H1 (cell line): ENCODE results near the gene JMJD1C. TPM values are rescaled to one million over a fixed set of nuclear protein-coding genes. Genes with fewer than 3 reads are reported as not detected.

ENCODE experiments used
- CEBPB ChIP-seq: IDR thresholded peaks from 2 replicates; pipeline ENCODE4 v1.6.1; 2012; ENCODE audit warnings: low read depth, low read length
- KDM1A ChIP-seq: fragments of 200-600, 300-600 bp; sonication (generic); IDR thresholded peaks from 2 replicates; pipeline ENCODE4 v1.7.1; 2016; ENCODE audit warnings: mild to moderate bottlenecking, low read length, borderline replicate concordance
- KDM4A ChIP-seq: IDR thresholded peaks from one replicate; pipeline ENCODE4 v1.7.1; 2012; ENCODE audit warnings: low read depth, mild to moderate bottlenecking, moderate library complexity, low read length, inconsistent platforms; ENCODE audit not compliant: severe bottlenecking
- SP4 ChIP-seq: IDR thresholded peaks from 2 replicates; pipeline ENCODE4 v1.6.1; 2012; ENCODE audit warnings: low read length, inconsistent platforms
- YY1 ChIP-seq: IDR thresholded peaks from 2 replicates; pipeline ENCODE4 v1.6.1; 2011; ENCODE audit warnings: low read depth, mild to moderate bottlenecking, low read length
- polyA plus RNA-seq, 7 experiments: library from polyadenylated mRNA; depleted of rRNA in 3 of 7; stranded (reverse) in 5 of 7; unstranded in 2 of 7; fragments of >200 nt in 5 of 7; fragments of 200-250 nt in 2 of 7; gene quantifications; 1 replicate in 5 of 7; 2 replicates in 1 of 7; 4 replicates in 1 of 7; pipeline versions ENCODE4 v1.2.1 to v1.2.3, GENCODE V29; 2011 to 2013; ENCODE audit warnings: missing spikeins in 2 of 7, mixed read lengths in 2 of 7
- total RNA-seq: library from RNA; stranded (reverse); fragmentation: NEBNext Ultra II Directional; extraction: Animal tissue kit (Norgen Biotek cat#: 25700); gene quantifications from 2 replicates; pipeline ENCODE4 v1.2.1, GENCODE V29; 2021
- TF ChIP-seq, protein P1 (sequence below): fragments of 300-600 bp; sonication (generic); IDR thresholded peaks from 2 replicates; pipeline ENCODE4 v1.7.1; 2012; ENCODE audit warnings: low read length, moderate library complexity, mild to moderate bottlenecking, inconsistent platforms; ENCODE audit not compliant: insufficient replicate concordance
- TF ChIP-seq, protein P2 (sequence below): IDR thresholded peaks from 2 replicates; pipeline ENCODE4 v1.6.1; 2012; ENCODE audit warnings: inconsistent platforms

JMJD1C gene
- total and polyA plus RNA-seq, 2 of the 8 experiments (the other 6 are each of a cell fraction or from before 2014, with no cell fraction given): 54.5 to 210 TPM

DNA sequence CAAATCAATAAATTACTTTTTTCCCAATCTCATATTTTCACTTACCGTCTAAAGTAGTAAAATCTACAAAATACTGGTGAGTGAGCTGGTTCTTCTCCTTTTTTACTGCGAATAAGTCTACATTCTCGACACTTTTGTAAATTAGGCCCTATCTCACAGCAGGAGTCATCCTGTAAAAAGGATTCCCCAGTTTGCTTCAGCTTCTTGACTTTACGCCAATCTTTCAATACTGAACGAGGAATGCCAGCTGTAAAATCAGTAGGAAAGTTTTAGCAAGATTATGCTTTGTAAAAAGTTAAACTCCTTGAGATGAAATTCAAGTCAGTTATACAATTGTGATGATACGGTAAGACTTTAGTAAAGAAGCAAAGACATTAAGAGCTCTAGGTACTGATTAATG lies 265.3 kb downstream of the JMJD1C start (continued):
- TF ChIP-seq, protein P1, sequence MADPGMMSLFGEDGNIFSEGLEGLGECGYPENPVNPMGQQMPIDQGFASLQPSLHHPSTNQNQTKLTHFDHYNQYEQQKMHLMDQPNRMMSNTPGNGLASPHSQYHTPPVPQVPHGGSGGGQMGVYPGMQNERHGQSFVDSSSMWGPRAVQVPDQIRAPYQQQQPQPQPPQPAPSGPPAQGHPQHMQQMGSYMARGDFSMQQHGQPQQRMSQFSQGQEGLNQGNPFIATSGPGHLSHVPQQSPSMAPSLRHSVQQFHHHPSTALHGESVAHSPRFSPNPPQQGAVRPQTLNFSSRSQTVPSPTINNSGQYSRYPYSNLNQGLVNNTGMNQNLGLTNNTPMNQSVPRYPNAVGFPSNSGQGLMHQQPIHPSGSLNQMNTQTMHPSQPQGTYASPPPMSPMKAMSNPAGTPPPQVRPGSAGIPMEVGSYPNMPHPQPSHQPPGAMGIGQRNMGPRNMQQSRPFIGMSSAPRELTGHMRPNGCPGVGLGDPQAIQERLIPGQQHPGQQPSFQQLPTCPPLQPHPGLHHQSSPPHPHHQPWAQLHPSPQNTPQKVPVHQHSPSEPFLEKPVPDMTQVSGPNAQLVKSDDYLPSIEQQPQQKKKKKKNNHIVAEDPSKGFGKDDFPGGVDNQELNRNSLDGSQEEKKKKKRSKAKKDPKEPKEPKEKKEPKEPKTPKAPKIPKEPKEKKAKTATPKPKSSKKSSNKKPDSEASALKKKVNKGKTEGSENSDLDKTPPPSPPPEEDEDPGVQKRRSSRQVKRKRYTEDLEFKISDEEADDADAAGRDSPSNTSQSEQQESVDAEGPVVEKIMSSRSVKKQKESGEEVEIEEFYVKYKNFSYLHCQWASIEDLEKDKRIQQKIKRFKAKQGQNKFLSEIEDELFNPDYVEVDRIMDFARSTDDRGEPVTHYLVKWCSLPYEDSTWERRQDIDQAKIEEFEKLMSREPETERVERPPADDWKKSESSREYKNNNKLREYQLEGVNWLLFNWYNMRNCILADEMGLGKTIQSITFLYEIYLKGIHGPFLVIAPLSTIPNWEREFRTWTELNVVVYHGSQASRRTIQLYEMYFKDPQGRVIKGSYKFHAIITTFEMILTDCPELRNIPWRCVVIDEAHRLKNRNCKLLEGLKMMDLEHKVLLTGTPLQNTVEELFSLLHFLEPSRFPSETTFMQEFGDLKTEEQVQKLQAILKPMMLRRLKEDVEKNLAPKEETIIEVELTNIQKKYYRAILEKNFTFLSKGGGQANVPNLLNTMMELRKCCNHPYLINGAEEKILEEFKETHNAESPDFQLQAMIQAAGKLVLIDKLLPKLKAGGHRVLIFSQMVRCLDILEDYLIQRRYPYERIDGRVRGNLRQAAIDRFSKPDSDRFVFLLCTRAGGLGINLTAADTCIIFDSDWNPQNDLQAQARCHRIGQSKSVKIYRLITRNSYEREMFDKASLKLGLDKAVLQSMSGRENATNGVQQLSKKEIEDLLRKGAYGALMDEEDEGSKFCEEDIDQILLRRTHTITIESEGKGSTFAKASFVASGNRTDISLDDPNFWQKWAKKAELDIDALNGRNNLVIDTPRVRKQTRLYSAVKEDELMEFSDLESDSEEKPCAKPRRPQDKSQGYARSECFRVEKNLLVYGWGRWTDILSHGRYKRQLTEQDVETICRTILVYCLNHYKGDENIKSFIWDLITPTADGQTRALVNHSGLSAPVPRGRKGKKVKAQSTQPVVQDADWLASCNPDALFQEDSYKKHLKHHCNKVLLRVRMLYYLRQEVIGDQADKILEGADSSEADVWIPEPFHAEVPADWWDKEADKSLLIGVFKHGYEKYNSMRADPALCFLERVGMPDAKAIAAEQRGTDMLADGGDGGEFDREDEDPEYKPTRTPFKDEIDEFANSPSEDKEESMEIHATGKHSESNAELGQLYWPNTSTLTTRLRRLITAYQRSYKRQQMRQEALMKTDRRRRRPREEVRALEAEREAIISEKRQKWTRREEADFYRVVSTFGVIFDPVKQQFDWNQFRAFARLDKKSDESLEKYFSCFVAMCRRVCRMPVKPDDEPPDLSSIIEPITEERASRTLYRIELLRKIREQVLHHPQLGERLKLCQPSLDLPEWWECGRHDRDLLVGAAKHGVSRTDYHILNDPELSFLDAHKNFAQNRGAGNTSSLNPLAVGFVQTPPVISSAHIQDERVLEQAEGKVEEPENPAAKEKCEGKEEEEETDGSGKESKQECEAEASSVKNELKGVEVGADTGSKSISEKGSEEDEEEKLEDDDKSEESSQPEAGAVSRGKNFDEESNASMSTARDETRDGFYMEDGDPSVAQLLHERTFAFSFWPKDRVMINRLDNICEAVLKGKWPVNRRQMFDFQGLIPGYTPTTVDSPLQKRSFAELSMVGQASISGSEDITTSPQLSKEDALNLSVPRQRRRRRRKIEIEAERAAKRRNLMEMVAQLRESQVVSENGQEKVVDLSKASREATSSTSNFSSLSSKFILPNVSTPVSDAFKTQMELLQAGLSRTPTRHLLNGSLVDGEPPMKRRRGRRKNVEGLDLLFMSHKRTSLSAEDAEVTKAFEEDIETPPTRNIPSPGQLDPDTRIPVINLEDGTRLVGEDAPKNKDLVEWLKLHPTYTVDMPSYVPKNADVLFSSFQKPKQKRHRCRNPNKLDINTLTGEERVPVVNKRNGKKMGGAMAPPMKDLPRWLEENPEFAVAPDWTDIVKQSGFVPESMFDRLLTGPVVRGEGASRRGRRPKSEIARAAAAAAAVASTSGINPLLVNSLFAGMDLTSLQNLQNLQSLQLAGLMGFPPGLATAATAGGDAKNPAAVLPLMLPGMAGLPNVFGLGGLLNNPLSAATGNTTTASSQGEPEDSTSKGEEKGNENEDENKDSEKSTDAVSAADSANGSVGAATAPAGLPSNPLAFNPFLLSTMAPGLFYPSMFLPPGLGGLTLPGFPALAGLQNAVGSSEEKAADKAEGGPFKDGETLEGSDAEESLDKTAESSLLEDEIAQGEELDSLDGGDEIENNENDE: no peak
- TF ChIP-seq KDM1A (no peak), YY1 (no peak), SP4 (no peak), CEBPB (no peak), KDM4A (no peak)
- TF ChIP-seq, protein P2, sequence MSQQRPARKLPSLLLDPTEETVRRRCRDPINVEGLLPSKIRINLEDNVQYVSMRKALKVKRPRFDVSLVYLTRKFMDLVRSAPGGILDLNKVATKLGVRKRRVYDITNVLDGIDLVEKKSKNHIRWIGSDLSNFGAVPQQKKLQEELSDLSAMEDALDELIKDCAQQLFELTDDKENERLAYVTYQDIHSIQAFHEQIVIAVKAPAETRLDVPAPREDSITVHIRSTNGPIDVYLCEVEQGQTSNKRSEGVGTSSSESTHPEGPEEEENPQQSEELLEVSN: no peak
